ENCODE data around the gene RMC1.

GRCh38 chr18:23502516-23503037 is 734 bp upstream of the RMC1 start:
- no peak for TF ChIP-seq POLR2A (IDR thresholded peaks at IDR 0.05)
- TF ChIP-seq, protein P1, sequence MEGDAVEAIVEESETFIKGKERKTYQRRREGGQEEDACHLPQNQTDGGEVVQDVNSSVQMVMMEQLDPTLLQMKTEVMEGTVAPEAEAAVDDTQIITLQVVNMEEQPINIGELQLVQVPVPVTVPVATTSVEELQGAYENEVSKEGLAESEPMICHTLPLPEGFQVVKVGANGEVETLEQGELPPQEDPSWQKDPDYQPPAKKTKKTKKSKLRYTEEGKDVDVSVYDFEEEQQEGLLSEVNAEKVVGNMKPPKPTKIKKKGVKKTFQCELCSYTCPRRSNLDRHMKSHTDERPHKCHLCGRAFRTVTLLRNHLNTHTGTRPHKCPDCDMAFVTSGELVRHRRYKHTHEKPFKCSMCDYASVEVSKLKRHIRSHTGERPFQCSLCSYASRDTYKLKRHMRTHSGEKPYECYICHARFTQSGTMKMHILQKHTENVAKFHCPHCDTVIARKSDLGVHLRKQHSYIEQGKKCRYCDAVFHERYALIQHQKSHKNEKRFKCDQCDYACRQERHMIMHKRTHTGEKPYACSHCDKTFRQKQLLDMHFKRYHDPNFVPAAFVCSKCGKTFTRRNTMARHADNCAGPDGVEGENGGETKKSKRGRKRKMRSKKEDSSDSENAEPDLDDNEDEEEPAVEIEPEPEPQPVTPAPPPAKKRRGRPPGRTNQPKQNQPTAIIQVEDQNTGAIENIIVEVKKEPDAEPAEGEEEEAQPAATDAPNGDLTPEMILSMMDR (IDR thresholded peaks at IDR 0.05) = no peak
